Tibial nerve (tissue), 3 donors: ENCODE data around the gene MRPL53.

Source experiments
- POLR2A ChIP-seq, 2 donors: fragments of 450-650 bp; IDR thresholded peaks; one replicate each; pipeline ENCODE4 v1.6.1; 2017; ENCODE audit warnings: antibody characterized with exemption in 2 of 2, mild to moderate bottlenecking in 2 of 2, moderate library complexity in 2 of 2
- TF ChIP-seq, protein P1 (sequence below), 5 experiments: fragments of 200-600 bp in 3 of 5; fragments of 450-650 bp in 2 of 5; sonication (generic) in 3 of 5; IDR thresholded peaks; one replicate each; pipeline ENCODE4 v1.5.1; 2016 to 2019; ENCODE audit warnings: antibody characterized with exemption in 5 of 5, mild to moderate bottlenecking in 3 of 5, moderate library complexity in 2 of 5

DNA sequence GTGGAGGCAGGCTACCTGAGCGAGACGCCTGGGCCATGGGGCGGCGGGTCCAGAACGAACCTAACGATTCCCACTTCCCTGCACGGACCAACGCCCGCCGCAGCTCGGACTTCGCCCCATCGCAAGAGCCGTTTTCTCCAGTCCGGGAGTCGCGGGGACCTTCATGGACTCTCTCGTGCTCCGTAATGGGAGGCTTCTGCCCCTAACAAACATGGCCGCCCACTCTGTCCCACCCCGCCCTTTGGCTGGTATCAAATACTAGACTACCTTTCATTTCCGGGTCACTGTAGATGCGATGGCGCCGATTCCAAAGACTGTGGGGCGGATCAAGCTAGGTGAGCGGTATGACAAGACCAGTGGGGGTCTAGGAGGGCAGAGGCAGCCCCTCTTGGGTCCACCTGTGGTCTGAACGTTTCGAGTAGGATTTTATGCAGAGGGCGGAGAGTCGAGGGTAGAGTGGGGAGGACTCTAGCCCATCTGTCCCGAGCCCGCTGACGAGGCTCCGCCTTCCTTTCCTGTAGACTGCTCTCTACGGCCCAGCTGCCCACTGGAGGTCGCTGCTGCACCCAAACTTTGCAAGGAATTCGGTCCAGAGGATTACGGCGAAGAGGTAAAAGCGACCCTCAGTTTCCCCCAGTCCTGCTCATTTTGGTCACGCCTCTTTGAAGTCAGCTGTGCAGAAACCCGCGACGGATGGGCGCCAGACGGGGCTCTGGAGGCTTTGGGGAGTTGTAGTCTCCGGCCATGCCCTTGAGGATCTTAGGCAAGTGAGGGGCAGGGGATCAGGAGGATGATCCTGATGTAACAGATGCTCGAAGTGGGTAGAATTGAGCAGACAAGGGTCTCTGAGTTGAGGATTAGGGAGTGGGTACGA lies 10.6 kb upstream of the MRPL53 start, which contains the start of the genes CCDC142 and TTC31:
- peak in 1 of 2 donors; percentile 35 for TF ChIP-seq POLR2A (IDR thresholded peaks at IDR 0.05)
- TF ChIP-seq, protein P1, sequence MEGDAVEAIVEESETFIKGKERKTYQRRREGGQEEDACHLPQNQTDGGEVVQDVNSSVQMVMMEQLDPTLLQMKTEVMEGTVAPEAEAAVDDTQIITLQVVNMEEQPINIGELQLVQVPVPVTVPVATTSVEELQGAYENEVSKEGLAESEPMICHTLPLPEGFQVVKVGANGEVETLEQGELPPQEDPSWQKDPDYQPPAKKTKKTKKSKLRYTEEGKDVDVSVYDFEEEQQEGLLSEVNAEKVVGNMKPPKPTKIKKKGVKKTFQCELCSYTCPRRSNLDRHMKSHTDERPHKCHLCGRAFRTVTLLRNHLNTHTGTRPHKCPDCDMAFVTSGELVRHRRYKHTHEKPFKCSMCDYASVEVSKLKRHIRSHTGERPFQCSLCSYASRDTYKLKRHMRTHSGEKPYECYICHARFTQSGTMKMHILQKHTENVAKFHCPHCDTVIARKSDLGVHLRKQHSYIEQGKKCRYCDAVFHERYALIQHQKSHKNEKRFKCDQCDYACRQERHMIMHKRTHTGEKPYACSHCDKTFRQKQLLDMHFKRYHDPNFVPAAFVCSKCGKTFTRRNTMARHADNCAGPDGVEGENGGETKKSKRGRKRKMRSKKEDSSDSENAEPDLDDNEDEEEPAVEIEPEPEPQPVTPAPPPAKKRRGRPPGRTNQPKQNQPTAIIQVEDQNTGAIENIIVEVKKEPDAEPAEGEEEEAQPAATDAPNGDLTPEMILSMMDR (IDR thresholded peaks at IDR 0.05), result peak; percentile 79 to 95 (median 91)
